GM21423 (cell line): Measurements from ENCODE around the gene KLRF2.
"Not testable (repeated sequence)": the region's sequence is repeated elsewhere in the genome, so short reads cannot be mapped to it uniquely, and the experiment has no call there.

Experiments
- ATAC-seq: cut with Tn5 transposase; IDR thresholded peaks from one replicate; pipeline ENCODE4 v1.9.1; 2021; ENCODE audit warnings: mild to moderate bottlenecking, moderate library complexity; ENCODE audit not compliant: unreplicated experiment

KLRF2 gene, protein sequence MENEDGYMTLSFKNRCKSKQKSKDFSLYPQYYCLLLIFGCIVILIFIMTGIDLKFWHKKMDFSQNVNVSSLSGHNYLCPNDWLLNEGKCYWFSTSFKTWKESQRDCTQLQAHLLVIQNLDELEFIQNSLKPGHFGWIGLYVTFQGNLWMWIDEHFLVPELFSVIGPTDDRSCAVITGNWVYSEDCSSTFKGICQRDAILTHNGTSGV

DNA sequence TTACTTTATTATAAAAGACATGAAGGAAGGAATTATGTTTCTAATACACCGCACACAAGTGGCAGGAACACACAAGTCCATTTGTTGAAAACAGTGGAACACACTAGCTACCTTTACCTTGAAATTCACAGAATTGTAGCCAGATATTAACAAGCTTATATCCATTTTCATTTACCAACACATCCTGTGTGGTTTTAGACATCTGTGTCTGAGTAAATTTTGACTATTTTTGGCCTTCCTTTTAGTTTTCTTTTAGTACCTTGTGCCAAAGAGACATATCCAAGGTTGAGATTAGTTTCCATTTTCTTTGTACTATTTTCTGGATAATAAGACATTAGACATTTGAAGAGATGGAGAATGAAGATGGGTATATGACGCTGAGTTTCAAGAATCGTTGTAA, at the start of gene KLRF2:
KLRF2 (plus strand) TSS at position 244 of the 400 bp plus-strand sequence; CDS start at position 351, 107 bp downstream.
- ATAC-seq = no peak

DNA sequence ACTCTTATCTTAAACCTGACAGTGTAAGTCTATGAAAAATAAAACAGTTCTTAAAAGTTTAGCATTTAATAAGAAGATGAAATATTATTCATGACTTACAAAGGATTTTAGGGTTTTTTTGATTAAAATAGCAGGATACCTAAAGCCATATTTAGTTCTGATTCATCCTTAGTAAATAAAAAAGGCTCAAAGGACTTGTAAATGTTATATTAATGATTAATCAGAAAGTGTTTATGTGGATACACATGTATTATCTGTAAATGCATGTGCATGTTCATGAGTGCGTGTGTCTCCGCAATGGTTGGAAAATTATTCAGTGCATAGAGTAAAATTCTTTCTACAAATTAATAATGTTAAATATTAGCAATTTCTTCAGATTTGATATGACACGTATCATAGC, 49.6 kb upstream of the KLRF2 start:
- ATAC-seq = no peak

DNA sequence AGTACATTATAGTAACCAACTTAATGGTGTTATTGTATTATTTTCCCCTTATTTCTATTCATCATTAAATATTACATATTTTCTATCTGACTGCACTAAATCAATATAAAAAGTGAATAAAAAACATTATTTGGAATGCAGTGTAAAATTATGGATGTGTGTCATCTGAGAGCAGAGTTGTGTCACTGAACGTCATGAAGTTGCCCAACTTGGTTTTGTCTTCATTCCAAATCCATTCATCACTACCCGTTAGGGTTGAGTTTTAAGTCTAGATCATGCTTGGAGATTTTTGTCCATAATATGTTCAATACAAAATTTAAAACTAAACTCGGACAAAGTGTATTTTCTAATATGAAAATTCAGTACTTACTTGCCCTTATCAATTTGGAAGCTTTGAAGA, 37.9 kb upstream of the KLRF2 start:
- ATAC-seq = no peak

DNA sequence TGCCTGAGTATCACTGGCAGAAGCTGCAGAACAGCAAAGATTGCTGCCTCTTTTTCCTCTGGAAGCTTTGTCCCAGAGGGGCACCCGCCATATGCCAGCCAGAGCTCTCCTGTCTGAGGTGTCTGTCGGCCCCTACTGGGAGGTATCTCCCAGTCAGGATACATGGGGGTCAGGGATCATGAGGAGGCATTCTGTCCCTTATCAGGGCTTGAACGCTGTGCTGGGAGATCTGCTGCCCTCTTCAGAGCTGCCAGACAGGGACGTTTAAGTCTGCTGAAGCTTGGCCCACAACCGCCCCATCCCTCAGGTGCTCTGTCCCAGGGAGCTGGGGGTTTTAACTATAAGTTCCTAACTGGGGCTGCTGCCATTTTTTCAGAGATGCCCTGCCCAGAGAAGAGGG, 32.4 kb upstream of the KLRF2 start:
- no peak for ATAC-seq

GRCh38 chr12:9851050-9851449, 30.2 kb upstream of the KLRF2 start:
- no peak for ATAC-seq

DNA sequence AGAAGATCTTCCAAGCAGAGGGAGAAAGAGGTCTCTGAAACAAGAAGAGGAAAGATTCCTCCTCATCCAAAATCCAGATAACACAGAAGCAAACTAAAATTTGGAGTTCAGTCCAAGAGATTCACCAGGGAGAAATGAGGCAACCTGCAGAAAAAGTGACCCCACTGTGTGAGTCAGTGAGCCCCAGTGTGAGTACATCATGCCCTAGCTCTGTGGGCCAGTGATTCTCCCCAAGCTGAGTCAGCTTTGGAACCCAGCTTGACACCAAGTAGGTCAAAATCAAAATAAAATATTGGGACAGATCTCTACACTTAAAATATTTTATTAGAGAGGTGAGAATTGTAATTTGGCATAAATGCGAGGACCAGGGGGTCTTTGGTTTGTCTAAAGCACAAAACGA, 29.4 kb upstream of the KLRF2 start:
- no peak for ATAC-seq

GRCh38 chr12:9856151-9856550, 25.1 kb upstream of the KLRF2 start:
- ATAC-seq = no peak

GRCh38 chr12:9856894-9857293, 24.4 kb upstream of the KLRF2 start:
- ATAC-seq = no peak

DNA sequence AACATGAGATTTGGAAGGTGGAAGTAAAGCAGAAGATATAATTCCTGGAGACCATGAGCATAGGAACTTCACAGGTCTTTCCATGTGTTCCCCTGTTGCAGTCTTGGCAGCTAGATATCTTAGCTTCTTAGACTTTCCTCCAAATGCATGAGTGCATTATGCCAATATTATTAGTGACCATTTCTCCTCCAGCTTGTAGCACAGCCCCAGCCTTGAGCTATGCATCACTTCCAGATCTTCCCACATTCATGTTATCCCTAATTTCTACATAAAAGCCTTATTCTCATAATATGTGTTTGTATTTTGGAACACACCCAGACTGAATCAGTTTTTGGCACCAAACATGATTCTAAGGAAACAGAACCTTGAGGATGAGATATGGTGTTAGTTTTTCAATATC, 23.2 kb upstream of the KLRF2 start:
- ATAC-seq = no peak

DNA sequence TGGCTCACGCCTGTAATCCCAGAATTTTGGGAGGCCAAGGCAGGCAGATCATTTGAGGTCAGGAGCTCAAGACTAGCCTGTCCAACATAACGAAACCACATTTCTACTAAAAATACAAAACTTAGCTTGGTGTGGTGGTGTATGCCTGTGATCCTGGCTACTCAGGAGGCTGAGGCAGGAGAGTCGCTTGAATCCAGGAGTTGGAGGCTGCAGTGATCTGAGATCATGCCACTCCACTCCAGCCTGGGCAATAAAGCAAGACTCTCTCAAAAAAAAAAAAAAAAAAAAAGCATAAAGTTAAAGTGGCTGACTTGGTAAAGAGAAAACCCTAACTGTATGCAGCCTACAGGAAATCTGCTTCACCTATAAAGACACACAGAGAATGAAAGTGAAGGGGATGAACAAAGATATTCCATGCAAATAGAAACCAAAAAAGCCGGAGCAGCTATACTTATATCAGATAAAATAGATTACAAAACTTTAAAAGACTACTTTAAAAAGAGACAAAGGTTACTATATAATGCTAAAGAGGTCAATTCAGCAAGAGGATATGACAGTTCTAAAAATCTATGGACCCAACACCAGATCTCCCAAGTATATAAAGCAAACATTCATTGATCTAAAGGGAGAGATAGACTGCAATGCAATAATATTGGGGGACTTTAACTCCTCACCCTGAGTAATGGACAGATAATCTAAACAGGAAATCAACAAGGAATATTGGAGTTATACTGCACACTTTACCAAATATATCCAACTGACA, 16.2 kb upstream of the KLRF2 start:
- no peak for ATAC-seq

DNA sequence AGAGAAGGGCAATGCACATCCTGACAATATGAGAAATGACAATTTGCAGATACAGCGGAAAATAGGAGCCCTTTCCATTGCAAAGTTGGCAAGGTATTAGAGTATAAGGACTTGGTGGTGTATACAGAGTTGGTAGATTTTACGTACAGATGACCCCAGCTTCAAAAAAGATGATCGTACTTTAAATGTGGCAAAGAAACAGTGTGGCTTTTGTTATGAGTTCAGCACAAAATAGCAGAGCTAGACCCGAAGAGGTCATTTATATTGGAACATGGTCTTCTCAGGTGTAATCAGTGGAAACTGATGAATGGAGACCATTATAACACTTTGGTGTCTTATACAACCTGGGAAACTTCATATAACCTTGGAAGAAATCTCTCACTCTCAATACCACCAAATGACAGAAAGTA, 14.4 kb upstream of the KLRF2 start:
- no peak for ATAC-seq

- ATAC-seq = no peak
These were observed 13.8 kb upstream of the KLRF2 start for GRCh38 chr12:9867531-9867930.

DNA sequence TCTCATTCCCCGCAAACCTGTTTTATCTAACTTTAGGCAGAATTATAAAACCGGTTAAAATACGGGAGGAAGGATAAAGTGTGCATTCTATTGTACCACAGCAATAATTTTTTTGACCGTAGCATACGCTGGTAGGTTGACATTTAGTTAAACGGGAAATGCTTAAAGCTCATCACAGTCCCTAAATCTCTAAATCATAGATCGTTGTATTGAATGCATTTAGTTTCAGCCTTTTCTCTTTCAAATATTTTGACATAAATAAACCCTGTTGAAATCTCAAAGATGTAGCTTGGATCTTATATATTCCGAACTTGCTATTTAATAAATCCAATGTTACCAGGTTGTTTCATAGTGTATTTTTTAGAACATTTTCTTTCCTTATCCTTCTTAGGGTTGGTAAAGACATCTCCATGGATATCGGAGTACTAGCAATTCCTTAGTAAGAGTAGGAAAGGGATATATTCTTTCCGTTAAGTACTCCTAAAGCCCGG, 12.9 kb upstream of the KLRF2 start:
- no peak for ATAC-seq

DNA sequence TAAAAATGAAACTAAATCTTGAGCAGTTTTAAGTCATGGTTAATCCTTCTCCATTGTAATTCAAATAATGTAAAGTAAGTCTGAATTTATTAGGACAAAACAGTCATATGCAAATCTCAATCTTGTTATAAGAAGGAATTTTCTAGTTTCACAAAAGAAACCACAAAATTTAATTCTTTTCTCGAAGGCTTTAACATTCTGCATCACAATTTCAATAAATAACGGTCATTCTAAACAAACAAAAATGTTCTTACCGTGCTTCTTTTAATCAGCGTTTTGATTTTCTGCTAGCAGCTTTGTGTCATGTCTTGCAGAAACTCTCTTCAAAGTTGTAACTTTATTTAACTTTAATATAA, 12.4 kb upstream of the KLRF2 start:
- no peak for ATAC-seq

GRCh38 chr12:9869307-9870161, 11.8 kb upstream of the KLRF2 start, which contains the start of gene CLEC2B:
TSS of gene CLEC2B (minus strand) at chr12:9869354.
- ATAC-seq = peak; percentile 46

- ATAC-seq = no peak
These were observed 10.9 kb upstream of the KLRF2 start for GRCh38 chr12:9870286-9870866.

- no peak for ATAC-seq
These were observed 9.1 kb upstream of the KLRF2 start for GRCh38 chr12:9872162-9872561.

DNA sequence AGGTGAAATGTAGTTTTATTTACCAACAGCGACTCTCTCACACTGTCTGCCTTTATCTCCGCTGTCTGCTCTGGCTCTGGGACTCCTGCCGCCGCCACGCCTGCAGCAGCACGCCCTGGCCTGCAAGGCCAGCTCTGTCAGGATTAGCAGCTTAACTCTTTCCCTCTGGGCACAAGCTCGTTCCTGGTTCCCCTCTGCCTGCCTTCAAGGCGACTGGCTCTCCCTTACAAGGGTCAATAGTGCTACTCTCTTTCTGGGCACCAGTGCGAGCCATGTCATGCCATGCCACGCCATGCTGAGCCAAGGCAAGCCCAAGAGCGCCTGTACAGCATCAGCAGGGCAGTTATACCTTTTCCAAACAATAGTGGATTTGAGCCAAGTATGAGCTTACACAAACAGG, 8.5 kb upstream of the KLRF2 start:
- ATAC-seq = no peak

- ATAC-seq = not testable (repeated sequence)
These were observed 5.2 kb upstream of the KLRF2 start for GRCh38 chr12:9876120-9876519.

- no peak for ATAC-seq
These were observed 684 bp upstream of the KLRF2 start for GRCh38 chr12:9880532-9881078.

DNA sequence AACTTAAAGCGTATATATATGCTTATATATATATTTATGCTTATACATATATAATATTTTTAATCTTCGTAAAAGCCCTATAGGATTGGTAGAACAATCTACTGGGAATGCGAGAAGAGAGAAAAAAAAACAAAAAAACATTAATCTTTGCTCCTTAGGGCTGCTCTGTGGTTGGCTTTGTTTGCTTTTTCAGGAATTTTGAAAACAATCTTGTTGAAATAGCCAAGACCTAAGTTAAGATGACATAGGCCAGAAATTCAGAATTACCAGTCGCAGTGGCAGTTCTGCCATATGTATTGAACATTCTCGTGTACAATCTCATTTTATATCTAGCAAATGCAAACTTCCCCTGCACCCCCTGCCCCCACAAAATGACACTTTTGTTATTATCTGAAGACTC, 699 bp downstream of the KLRF2 start:
- ATAC-seq = no peak
